GM18858 (cell line): ENCODE results near the gene NLK.
A peak's percentile ranks its signal among the peaks of the same experiment; 100 is the strongest.

Source experiments
- ATAC-seq: cut with Tn5 transposase; IDR thresholded peaks from one replicate; pipeline ENCODE4 v1.9.1; 2021; ENCODE audit not compliant: unreplicated experiment

NLK gene

DNA sequence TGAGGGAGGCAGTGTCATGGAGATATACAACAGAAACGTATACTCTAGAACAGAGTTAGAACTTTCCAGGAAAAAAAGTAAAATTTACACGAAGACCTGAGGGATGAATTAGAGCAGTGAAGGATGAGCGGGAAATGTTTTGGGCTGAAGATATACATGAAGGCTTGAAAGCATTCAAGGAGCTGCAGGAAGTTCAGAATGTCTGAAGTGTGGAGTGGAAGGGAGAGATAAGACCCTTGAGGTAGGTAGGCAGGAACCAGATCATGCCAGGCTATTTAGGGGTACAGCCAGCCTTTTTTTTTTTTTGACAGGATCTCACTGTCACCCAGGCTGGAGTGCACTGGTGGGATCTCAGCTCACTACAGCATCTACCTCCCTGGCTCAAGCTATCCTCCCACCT lies 3.2 kb upstream of the NLK start:
- ATAC-seq, result no peak

DNA sequence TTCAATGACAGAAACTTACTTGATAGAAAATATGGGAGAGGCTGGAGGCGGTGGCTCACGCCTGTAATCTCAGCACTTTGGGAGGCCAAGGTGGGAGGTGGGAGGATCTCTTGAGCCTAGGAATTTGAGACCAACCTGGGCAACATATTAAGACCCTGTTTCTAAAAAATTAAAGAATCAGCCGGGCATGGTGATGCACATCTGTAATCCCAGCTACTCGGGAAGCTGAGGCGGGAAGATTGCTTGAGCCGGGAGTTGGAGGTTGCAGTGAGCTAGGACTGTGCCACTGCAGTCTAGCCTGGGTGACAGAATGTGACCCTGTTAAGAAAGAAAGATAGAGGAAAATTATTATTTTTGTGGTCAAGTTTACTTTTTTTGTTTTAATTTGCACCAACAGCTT lies 2.1 kb upstream of the NLK start:
- no peak for ATAC-seq

DNA sequence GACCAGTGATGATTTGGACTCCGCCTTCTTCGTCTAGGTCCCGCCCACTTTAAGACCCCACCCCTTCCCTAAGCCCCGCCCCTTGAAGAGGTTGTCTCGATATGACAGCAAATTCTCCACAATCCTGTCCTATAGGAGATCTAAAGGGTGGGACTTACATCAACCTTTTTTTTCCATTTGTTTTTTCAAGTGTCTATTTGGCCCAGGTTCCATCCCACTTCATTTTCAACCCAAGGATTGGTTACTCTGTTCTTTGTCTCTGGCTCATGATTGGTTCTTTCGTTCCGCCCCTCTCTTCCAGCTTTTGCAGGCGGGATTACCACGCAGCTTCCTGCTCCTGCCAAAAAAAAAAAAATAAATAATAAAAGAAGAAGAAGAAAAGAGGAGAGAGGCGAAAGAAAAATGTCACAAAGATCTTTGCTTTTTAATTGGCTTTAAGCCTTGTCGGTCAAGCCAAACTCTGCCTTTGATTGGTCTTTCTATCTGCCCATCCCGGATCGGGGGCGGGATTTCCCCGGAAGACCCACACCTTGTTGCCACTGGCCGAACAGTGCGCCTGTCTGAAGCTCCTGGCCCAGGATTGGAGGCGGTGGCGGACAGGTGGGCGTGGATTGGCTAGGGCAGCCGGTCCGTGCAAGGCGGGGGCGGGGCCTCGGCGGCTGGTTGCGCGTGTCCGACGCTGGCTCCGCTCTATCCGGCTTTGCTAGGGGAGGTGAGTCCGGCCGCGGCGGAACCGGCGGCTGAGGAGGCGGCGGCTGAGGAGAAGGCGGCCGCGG lies 1.2 kb upstream of the NLK start:
- ATAC-seq, result peak; percentile 82

DNA sequence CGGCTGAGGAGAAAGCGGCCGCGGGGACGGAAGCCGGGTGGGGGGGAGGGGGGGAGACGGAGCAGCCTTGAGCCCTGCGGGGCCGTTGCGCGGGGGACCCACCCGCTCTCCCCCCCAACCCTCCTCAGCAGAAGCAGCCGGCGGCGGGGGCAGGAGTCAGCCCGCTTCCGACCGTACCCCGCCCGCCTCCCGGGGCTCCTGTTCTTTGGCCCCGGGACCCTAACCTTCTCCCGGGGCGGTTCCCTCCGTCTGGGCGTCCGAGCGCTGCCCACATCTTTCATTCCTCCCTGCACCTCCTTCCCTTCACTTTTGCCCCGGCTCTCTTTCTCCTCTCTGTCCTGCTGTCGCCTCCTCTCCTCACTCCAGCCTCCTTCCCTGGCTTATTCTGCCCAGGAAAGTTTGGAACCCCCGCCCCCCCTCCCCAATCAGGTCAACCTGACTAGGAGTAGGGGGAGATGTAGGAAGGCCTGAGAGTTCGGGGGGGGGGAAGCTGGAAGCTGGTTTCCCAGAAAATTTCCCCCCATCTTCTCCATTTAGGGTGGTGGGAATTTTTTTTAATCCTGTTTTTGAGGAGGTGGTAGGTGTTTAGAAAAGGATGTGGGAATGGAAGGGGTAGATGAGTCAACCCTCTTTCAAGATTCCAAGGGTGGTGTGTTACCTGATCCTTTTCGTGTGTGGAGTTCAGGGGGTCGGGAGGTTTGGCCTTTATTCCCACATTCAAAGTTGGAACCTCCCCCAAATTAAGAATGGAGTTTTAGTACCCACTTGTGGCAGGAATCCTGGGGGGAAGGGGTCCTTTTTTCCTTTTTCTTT lies 427 bp upstream of the NLK start:
- ATAC-seq, result no peak

DNA sequence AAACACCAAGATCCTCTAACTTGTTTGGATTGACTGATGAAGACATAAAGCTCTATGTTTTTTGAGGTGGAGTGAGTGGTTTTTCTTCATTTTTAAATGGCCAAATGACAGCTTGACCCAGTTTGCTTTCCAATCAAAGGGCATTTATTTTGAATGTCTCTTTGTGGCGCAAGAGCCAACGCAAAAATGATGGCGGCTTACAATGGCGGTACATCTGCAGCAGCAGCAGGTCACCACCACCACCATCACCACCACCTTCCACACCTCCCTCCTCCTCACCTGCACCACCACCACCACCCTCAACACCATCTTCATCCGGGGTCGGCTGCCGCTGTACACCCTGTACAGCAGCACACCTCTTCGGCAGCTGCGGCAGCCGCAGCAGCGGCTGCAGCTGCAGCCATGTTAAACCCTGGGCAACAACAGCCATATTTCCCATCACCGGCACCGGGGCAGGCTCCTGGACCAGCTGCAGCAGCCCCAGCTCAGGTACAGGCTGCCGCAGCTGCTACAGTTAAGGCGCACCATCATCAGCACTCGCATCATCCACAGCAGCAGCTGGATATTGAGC lies 329 bp downstream of the NLK start:
- no peak for ATAC-seq

DNA sequence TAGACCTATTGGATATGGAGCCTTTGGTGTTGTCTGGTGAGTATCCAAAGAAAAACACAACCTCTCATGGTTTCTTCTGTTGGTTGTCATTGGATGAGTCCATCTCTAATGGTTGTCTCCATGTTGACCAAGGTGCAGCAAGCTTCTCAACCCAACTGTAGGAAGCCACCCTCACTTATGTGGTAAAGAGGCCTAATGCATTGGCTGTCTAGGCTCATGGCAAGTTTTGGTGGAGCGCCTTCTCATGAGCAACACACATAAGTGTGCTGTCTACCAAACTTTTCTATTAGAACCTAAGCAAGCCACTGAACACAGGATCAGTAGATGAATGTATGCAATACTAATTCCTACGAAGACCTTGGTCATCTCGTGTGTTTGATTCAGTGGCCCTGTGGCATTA lies 819 bp downstream of the NLK start:
- no peak for ATAC-seq

DNA sequence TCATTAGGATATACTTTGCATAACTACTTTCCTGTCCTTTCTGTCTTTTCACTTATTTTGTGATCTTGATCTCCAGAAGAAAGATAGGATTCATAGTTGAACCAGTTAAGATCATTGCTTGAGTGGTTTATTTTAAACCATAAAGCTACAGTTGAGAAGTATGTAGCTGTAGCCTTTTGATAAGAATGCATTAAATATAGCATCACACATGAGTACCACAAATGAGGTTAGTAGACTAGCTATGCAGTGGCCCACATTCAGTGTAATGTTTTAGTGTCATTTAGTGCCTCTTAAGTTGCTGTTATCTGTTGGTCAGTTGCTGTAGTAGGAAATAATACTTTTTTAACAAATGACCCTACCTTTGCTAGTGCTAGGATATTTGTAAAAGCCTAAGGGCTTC lies 1.3 kb downstream of the NLK start:
- no peak for ATAC-seq

DNA sequence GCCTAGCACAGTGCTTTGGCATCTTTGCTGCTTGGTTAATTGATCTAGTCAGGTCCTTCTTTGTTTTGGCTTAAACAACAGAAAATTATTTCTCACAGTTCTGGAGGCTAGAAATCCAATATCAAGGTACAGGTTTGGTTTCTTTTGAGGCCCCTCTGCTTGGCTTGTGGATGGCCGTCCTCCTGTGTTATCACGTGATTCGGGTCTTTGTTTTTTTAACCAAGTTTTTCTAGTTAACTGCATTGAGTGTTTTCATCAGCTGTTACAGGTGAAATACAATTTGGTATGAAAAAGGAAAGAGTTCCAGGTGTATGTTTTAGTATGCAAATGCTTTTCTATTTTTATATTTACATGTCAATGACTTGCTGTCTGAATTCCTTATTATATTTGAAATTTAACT lies 2.8 kb downstream of the NLK start:
- ATAC-seq, result no peak

DNA sequence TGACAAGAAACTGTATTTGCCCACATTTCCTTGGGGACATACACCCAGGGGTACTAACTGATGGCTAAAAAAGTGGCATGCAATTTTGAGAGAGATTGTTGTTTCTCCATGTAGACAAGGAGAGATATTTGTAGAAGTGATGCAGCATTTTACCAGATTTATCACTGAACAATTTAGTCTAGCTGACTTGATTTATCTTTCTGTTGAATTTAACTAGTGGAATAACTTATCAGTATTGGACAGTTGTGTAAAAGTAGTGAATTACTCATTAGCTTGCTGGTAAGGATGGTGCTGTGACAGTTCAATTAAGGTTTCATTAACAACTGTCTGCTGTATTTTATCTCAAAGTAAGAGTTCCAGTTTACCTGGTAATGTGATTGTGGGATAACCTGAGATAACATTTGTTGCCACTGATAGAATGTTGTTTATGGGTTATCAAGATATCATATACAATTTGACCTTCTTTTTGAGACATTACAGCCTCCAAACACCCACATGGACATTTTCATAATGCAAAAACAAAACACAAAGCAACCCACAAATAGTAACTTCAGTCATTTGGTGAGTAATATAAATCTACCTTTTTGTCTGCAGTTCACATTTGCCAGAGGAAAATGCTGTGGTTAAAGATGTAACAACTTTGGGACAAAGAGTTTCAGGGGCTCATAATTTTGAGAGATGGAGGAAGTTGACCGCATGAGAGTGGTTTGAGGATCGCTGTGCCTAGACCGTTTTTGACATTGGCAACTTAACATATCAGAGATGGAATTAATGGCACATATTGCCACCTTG lies 3.8 kb downstream of the NLK start:
- no peak for ATAC-seq

DNA sequence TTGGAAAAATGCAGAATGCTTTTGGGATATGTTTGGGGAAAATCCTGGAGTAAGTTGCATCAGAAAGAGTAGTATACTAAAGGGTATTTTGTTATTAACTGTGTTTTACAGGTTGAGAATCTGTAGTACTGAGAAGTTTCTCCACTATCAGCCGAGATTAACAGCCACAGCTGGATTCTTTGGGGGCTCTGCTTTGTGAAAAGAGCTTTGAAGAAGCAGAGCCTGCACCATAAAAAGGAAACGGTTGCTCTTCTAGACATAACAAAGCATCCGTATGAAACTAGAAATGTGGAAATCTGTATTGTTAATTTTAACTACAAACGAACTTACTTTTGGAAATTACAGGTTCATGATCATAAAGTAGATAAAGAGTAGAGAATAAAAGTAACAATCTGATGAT lies 5.3 kb downstream of the NLK start:
- no peak for ATAC-seq

DNA sequence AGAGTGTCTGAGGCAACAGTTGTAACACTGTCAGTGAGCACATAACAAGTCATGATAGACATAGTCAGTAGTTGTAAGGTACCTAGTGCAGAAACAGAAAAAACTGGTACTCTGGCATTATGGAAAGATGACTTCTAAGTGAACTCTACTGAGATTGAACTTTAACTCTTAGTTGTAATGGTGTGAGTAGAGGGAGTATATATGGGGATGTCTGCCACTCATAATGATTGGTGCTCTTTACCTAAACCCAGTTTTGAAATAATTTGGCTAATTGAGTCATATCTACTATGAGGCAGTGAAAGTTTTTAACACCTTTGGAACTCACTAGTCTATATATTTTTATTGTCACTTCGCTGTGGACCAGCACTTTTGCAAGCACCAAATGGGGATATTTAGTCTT lies 6.6 kb downstream of the NLK start:
- no peak for ATAC-seq

DNA sequence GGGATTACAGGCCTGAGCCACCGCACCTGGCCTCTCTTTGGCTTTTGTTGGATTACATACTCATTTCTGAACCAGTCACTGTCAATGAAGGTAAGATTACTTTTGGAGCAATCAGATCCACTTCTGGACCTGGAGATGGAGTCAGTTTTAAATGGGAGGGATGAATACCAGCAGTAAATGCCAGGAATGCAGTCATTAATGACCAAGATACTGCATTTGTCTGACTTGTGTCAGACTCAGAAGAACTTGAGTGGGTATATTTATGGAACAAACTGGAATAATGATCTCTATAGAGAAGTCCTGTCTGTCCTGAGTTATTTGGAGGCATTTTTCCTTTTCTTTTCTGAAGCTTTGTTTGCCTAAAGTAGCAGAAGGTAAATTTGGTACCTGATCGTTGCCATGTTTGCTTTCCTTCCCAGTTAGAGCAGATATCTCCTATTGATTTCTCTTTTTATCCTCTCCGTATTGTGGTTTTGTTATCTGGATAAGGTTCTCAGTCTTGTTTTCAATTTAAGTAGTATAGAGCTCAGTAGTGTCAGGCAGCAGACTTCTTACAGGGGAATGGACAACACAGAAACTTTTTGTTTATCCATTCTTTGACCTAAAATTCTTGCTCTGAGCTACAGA lies 10.7 kb downstream of the NLK start:
- ATAC-seq, result no peak

DNA sequence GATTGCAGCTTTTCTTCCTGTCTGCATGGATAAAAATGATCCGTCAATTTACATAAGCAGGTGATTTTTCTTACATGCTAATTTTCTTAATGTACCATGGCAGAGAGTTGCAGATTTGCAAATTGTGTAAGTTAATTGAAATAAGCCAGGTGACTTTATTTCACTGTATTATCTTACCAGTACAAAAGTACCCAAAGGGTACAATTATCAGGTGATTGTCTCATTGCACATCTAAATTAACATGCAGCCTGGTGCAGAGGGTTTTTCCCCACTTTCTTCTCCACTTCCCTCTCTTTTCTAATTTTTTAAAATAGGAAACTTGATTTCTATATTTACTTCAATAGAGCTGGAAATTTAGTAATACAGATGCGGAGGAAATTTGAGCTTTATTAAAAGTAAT lies 11.2 kb downstream of the NLK start:
- ATAC-seq, result no peak

DNA sequence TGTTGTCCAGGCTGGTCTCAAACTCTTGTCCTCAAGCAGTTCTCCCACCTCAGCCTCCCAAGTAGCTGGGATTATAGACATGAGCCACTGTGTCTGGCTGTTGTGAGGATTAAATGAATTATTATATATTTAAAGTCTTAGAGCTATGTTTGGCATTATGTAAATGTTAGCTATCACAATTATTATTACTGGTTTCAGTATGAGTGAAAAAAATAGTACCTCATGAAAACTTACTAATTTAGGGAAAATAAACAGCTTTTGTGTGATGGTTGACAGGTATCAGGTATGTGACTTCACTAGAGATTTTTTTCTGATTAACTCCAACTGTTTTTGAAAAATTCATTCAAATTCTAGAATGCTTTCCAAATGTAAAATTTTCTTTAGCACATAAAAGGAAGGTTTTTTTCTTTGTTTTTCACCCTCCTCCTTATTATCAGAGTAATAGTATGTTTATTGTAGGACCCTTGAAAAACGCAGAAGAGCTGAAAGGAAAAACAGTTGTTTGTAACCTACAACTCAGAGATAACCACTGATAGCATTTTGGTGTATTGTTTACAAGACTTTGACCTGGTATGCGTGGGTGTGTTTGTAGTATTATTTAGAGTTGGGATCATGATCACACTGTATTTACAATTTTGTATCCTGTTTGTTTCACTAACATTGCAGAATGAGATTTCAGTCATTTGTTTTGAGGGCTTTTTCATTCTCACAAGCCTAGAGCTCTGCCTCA lies 13.2 kb downstream of the NLK start:
- ATAC-seq, result no peak

DNA sequence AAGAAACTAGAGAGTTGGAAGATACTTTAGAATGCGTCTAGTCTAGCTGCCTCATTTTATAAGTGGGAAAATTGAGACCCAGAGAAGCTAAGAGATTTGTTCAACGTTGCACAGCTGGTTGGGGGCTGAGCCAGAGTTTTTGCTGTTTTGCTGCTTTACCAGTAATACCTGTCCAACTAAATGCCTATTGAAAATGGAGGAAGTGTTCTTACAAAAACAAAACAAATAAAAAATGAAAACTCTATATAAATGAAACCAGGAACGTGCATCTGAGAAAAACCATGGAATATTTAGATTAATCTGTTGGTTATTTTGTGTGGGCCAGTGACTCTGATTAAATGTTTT lies 13.8 kb downstream of the NLK start:
- ATAC-seq, result no peak

DNA sequence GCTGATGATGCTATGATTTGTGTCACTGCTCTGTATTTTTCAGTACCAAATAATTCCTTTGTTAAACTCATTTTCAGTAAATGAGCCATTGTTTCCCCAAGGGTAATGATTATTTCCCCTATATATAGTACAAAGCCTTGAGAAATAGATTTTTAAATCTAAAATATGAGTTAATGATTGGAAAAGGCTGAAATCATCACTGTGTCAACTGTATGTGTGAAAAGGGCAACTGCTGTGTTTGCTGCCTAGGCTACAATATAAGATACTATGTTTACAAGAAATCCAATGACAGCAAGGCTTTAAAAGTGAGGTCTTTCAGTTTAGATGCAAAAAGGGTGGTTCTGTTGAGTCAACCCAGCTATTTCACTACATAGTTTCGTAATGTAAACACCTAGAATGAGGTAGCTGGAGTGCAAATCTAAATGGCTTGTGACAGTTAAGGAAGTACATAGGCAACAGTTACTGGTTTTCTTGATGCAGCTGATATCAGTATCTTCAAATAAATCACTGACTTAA lies 15.3 kb downstream of the NLK start:
- ATAC-seq, result peak; percentile 77

DNA sequence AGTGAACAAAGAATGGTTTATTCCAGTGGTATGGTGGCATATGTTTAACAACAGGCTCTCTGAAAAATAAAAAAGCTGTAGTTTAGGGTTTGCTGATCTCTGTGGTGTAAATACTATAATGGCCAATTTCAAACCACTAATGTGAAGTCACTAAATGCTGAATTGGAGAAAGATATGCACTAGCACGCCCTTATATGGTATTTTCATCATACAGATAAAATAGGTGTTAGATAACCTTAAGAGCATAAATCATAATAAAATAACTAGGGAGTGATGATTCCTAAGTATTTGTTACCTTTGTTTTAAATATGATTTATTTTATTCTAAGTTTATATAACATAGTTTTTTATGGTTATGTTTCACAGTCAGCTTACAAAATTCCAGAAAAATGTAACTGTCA lies 17.2 kb downstream of the NLK start:
- no peak for ATAC-seq

DNA sequence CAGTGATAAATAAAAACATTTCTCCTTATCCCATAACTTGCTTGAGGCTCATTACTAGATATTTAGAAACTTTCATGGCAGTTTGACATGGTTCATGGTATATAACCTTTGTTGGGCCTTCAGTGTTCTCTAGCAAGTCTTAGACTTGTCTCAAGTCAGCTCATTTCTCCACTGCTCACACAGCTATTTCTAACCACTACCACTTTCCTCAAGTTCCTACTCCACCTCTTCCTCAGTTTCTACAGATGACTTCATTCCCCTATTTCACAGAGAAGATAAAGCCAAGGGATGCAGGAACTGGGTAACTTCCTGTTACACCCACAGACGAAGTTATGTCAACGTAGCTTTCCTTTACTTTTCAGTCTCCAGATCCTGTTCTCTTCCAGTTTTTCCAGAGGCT lies 23.2 kb downstream of the NLK start:
- no peak for ATAC-seq

DNA sequence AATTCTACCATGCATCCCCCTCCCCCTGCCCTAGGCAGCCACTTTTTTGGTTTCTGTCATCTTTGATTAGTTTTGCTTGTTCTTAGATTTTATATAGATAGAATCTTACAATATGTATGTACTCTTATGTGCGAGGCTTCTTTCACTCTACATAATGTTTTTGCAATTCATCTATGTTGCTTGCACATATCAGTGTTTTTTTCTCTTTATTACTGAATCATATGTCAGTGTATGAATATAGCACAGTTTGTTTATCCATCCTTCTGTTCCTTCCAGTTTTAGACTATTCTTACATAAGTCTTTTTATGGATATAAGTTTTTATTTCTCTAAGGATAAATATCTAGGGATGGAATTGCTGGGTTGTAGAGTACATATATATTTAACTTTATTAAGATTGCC lies 26.6 kb downstream of the NLK start:
- no peak for ATAC-seq

DNA sequence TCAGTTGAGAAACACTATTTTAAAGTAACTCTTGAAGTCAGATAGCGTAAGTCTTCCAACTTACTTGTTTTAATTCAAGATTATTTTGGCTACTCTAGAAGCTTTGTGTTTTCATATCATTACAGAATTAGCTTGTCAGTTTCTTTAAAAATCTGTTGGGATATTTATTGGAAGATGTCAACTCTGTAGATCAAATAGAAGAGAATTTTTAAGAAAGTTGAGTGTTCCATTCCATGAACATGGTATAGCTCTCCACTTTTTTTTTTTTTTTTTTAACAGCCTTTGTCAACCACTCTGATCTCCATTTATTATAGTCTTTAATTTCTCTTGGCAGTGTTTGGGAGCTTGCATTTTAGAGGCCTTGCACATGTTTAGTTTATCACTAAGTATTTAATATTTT lies 28.7 kb downstream of the NLK start:
- ATAC-seq, result no peak
